K562 (cell line): ENCODE results near the gene NUP98.

Source experiments
- EGR1 ChIP-seq: fragments of 450-650 bp; conservative IDR thresholded peaks from 2 replicates; pipeline ENCODE4 v1.6.1; 2017; ENCODE audit warnings: mild to moderate bottlenecking
- FOSL1 ChIP-seq: fragments of 200-800 bp; sonication (Bioruptor generic); conservative IDR thresholded peaks from 2 replicates; pipeline ENCODE4 v1.6.1; 2016; ENCODE audit warnings: missing genetic modification characterization, missing compliant biosample characterization
- MAFG ChIP-seq: fragments of 450-650 bp; conservative IDR thresholded peaks from 2 replicates; pipeline ENCODE4 v1.6.1; 2016; ENCODE audit warnings: missing genetic modification characterization, missing compliant biosample characterization
- POLR2A ChIP-seq: fragments of 450-650 bp; conservative IDR thresholded peaks from 2 replicates; pipeline ENCODE4 v1.6.1; 2016
- TF ChIP-seq, protein P1 (sequence below): fragments of 250-450 bp; sonication (Bioruptor Pico); IDR thresholded peaks from 2 replicates; pipeline ENCODE4 v1.5.0; 2020; ENCODE audit warnings: mild to moderate bottlenecking, borderline replicate concordance

DNA sequence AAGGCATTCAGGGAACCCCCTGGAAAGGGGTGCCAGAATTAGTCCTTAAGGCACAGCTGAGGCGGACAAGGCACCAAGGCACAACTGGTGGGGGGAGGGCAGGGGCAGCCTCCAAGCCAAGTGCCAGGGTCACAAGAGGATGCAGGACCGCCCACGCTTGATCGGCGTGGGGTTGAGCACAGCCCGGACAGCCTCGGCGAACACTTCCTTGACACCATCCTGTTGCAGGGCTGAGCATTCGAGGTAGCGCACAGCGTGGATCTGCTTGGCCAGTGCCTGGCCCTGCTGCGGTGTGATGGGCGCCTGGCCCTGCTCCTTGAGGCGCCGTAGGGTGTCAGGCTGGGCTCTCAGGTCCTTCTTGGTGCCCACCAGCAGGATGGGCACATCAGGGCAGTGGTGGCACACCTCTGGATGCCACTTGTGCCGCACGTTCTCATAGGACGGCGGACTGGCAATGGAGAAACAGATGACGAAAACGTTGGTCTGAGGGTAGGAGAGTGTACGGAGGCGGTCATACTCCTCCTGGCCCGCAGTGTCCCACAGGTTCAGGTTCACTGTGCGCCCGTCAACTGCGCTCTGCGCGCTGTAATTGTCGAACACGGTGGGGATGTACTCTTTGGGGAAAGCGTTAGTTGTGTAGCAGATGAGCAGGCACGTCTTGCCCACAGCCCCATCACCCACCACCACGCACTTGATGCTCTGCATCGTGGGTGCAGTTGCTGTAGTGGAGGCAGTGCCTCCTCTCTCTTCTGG is 30.3 kb upstream of the NUP98 start:
- TF ChIP-seq POLR2A (0 out of 2 replicates have a peak, but pooled peaks have one; percentile 1), EGR1 (no peak), MAFG (tag) (no peak), FOSL1 (tag) (no peak)
- TF ChIP-seq, protein P1, sequence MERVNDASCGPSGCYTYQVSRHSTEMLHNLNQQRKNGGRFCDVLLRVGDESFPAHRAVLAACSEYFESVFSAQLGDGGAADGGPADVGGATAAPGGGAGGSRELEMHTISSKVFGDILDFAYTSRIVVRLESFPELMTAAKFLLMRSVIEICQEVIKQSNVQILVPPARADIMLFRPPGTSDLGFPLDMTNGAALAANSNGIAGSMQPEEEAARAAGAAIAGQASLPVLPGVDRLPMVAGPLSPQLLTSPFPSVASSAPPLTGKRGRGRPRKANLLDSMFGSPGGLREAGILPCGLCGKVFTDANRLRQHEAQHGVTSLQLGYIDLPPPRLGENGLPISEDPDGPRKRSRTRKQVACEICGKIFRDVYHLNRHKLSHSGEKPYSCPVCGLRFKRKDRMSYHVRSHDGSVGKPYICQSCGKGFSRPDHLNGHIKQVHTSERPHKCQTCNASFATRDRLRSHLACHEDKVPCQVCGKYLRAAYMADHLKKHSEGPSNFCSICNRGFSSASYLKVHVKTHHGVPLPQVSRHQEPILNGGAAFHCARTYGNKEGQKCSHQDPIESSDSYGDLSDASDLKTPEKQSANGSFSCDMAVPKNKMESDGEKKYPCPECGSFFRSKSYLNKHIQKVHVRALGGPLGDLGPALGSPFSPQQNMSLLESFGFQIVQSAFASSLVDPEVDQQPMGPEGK (CRISPR knock-in tag): no peak
